K562 (cell line): ENCODE results near the gene INPP4B. TPM values are rescaled to one million over a fixed set of nuclear protein-coding genes. Genes with fewer than 3 reads are reported as not detected.

Experiments
- ATAC-seq: fragments of 200-7000 bp; cut with Tn5 transposase; 3 replicates; pipeline ENCODE4 v1.9.1; 2020; ENCODE audit warnings: moderate library complexity
- BruUV-seq: library from RNA; stranded (reverse); fragments of 400-500 nt; replicated peaks from 2 replicates; lab custom pipeline; 2021; lab: Mats Ljungman, UMichigan
- CTCF ChIA-PET: fragments of 300-600 bp; formaldehyde crosslinking; extraction: SDS; loops from one replicate; lab custom pipeline; 2021; ENCODE audit warnings: low intra/inter-chr PET ratio; lab: Yijun Ruan, JAX
- POLR2A ChIA-PET: fragments of 300-600, 350-650 bp; sonication (Branson Sonifier 250); formaldehyde crosslinking; extraction: SDS; loops from one replicate; lab custom pipeline; 2021; ENCODE audit warnings: antibody characterized with exemption, inconsistent platforms; lab: Yijun Ruan, JAX
- DNase-seq, 4 experiments: peaks; one replicate each; pipeline versions ENCODE4 v3.0.0 to v3.0.0-alpha.2; 2011 to 2018; ENCODE audit warnings: low spot score in 3 of 4, mixed read lengths in 3 of 4; ENCODE audit errors: extremely low read depth in 1 of 4
- FAIRE-seq: peaks from 2 replicates; lab custom pipeline; 2011; peaks lifted over from hg19 to GRCh38; lab: Jason Lieb, UNC
- H2AFZ ChIP-seq: 2 replicates; pipeline ENCODE4 v1.6.0; 2011; ENCODE audit warnings: low read depth, low read length, control low read depth, inconsistent platforms
- H3K27ac ChIP-seq: fragments of 200-600 bp; 3 replicates; pipeline ENCODE4 v1.8.0; 2011; ENCODE audit warnings: low read depth, mild to moderate bottlenecking, control low read depth, inconsistent platforms, low read length, moderate library complexity, mixed read lengths; ENCODE audit errors: extremely low read depth
- H3K27me3 ChIP-seq, 2 experiments: fragments of 300-600 bp in 1 of 2; 2 replicates in 1 of 2; 3 replicates in 1 of 2; pipeline versions ENCODE4 v1.6.0 to v1.8.0; 2011; ENCODE audit warnings: inconsistent platforms in 2 of 2, low read length in 2 of 2, mild to moderate bottlenecking in 1 of 2, mixed read lengths in 1 of 2, moderate library complexity in 1 of 2; ENCODE audit not compliant: control insufficient read depth in 2 of 2, insufficient read depth in 2 of 2
- H3K36me3 ChIP-seq: fragments of 300-600 bp; 3 replicates; pipeline ENCODE4 v1.8.0; 2011; ENCODE audit warnings: mild to moderate bottlenecking, low read length, inconsistent platforms; ENCODE audit not compliant: control insufficient read depth, insufficient read depth
- H3K4me1 ChIP-seq, 2 experiments: fragments of 200-600 bp in 1 of 2; replicated peaks in 1 of 2; 2 replicates in 1 of 2; 3 replicates in 1 of 2; pipeline versions ENCODE4 v1.5.1 to v1.8.0; 2011; ENCODE audit warnings: inconsistent platforms in 2 of 2, low read length in 2 of 2, mild to moderate bottlenecking in 1 of 2, mixed read lengths in 1 of 2, moderate library complexity in 1 of 2; ENCODE audit not compliant: control insufficient read depth in 2 of 2, insufficient read depth in 2 of 2
- H3K4me2 ChIP-seq: 2 replicates; pipeline ENCODE4 v1.6.1; 2011; ENCODE audit warnings: low read length, control low read depth, inconsistent platforms, mixed read lengths; ENCODE audit not compliant: insufficient read depth
- H3K4me3 ChIP-seq: fragments of 200-600 bp; sonication (generic), shearing (Covaris generic); 2 replicates; pipeline ENCODE4 v1.5.1; 2016; ENCODE audit warnings: control low read depth, inconsistent platforms
- H3K79me2 ChIP-seq: fragments of 200-600 bp; 3 replicates; pipeline ENCODE4 v1.8.0; 2011; ENCODE audit warnings: low read length, inconsistent platforms; ENCODE audit not compliant: control insufficient read depth, insufficient read depth
- H3K9ac ChIP-seq, 2 experiments: 2 replicates each; pipeline versions ENCODE4 v1.6.0 to v1.6.1; 2011; ENCODE audit warnings: low read depth in 2 of 2, low read length in 2 of 2, control low read depth in 1 of 2, inconsistent platforms in 1 of 2, mild to moderate bottlenecking in 1 of 2, mixed read lengths in 1 of 2; ENCODE audit not compliant: insufficient read depth in 1 of 2
- H3K9me1 ChIP-seq: one replicate; pipeline ENCODE4 v1.6.0; 2011; ENCODE audit warnings: inconsistent platforms, mild to moderate bottlenecking, low read length, moderate library complexity; ENCODE audit not compliant: control insufficient read depth, insufficient read depth
- H3K9me3 ChIP-seq: replicated peaks from 2 replicates; pipeline ENCODE4 v1.5.1; 2011; ENCODE audit warnings: low read depth, low read length, inconsistent platforms; ENCODE audit not compliant: control insufficient read depth, insufficient read depth
- H4K20me1 ChIP-seq: replicated peaks from 2 replicates; pipeline ENCODE4 v1.6.1; 2011; ENCODE audit warnings: low read length, inconsistent platforms, mixed read lengths; ENCODE audit not compliant: control insufficient read depth, insufficient read depth
- ATF7 ChIP-seq: fragments of 450-650 bp; IDR thresholded peaks from 2 replicates; pipeline ENCODE4 v1.7.1; 2014; ENCODE audit warnings: mild to moderate bottlenecking, moderate library complexity
- CSDE1 ChIP-seq, 2 experiments: fragments of 450-650 bp; IDR thresholded peaks; 2 replicates each; pipeline ENCODE4 v1.6.1; 2016; ENCODE audit warnings: mild to moderate bottlenecking in 1 of 2
- CTCF ChIP-seq, 3 experiments: IDR thresholded peaks in 2 of 3; conservative IDR thresholded peaks in 1 of 3; 2 replicates each; pipeline ENCODE4 v1.5.1; 2011 to 2012; ENCODE audit warnings: low read length in 3 of 3, mild to moderate bottlenecking in 3 of 3, control low read depth in 2 of 3, improper control_type of control experiment in 1 of 3, inconsistent platforms in 1 of 3, low read depth in 1 of 3, mixed read lengths in 1 of 3, moderate library complexity in 1 of 3; ENCODE audit not compliant: insufficient read depth in 2 of 3
- MAFG ChIP-seq: fragments of 450-650 bp; conservative IDR thresholded peaks from 2 replicates; pipeline ENCODE4 v1.6.1; 2016; ENCODE audit warnings: missing genetic modification characterization, missing compliant biosample characterization
- MBD1 ChIP-seq: fragments of 250-450 bp; sonication (Bioruptor Pico); IDR thresholded peaks from 2 replicates; pipeline ENCODE4 v1.8.0; 2022; ENCODE audit warnings: inconsistent platforms
- MCM7 ChIP-seq, 2 experiments: fragments of 450-650 bp; IDR thresholded peaks; 2 replicates each; pipeline ENCODE4 v1.6.1; 2016 to 2018
- MYBL2 ChIP-seq, 2 experiments: fragments of 450-650 bp in 1 of 2; sonication (generic) in 1 of 2; formaldehyde crosslinking in 1 of 2; IDR thresholded peaks; 2 replicates each; pipeline versions ENCODE4 v1.6.1 to v1.8.1; 2017 to 2022; ENCODE audit warnings: borderline replicate concordance in 1 of 2, inconsistent platforms in 1 of 2, low read depth in 1 of 2, mild to moderate bottlenecking in 1 of 2, missing genetic modification reagents in 1 of 2, moderate library complexity in 1 of 2
- RB1 ChIP-seq: fragments of 450-650 bp; IDR thresholded peaks from 2 replicates; pipeline ENCODE4 v1.6.1; 2017; ENCODE audit warnings: low read depth, mild to moderate bottlenecking
- SRSF9 ChIP-seq: fragments of 200-400 bp; formaldehyde crosslinking; IDR thresholded peaks from 2 replicates; pipeline ENCODE4 v1.6.1; 2017; ENCODE audit warnings: low read depth, low read length, borderline replicate concordance
- ZBTB8A ChIP-seq: fragments of 450-650 bp; IDR thresholded peaks from 2 replicates; pipeline ENCODE4 v1.6.1; 2018; ENCODE audit warnings: mild to moderate bottlenecking, moderate library complexity; ENCODE audit not compliant: partially characterized antibody
- in situ Hi-C: fragments of 300-500 bp; cut with MboI; formaldehyde crosslinking; loops from 4 replicates; pipeline ENCODE4 v1.15.0; 2018; ENCODE audit warnings: inconsistent platforms, mixed read lengths
- intact Hi-C: fragments of 100-400 bp; cut with micrococcal nuclease; formaldehyde crosslinking; loops from 2 replicates; pipeline ENCODE4 v1.14.2; 2022
- polyA plus RNA-seq, 8 experiments: library from polyadenylated mRNA; depleted of rRNA in 4 of 8; stranded (reverse) in 5 of 8; unstranded in 3 of 8; fragments of >200 nt; fragmentation: Nextera tagmentation in 2 of 8; fragmentation: Illumina TruSeq in 1 of 8; extraction: Ambion mirVana in 2 of 8; extraction: Trizol in 1 of 8; gene quantifications; 2 replicates each; pipeline versions ENCODE4 v1.2.1 to v1.2.3, GENCODE V29; 2011 to 2014; ENCODE audit warnings: inconsistent platforms in 1 of 8, missing spikeins in 1 of 8
- total RNA-seq, 7 experiments: library from RNA; depleted of rRNA in 6 of 7; stranded (reverse); fragments of >200 nt in 6 of 7; fragmentation: Illumina TruSeq in 2 of 7; extraction: Trizol in 2 of 7; gene quantifications; 2 replicates each; pipeline versions ENCODE4 v1.2.1 to v1.2.3, GENCODE V29; 2011 to 2021; ENCODE audit warnings: low replicate concordance in 1 of 7

The INPP4B gene
- total and polyA plus RNA-seq, 9 of the 15 experiments (the other 6 are each of a cell fraction or from before 2014, with no cell fraction given) = 0.04 to 0.11 TPM; not detected in 7

DNA sequence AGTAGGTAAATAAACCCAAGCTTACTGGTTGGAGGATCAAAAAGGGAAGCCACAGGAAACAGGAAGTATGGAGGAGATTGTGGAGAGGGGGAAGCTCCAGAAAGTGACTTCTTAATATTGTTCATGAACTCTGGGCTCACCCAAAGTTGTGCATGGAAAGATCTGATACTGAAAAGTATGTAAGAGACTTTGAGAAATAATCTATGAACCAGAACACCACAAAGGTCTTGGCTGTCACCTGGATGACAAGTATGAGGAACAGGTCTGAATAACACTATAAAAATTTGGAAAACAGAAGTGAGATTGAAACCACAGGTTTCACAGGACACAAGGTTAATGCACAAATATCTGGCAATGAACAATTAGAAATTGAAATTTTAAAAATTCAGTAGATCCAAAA lies 567.4 kb downstream of the INPP4B start:
- in situ Hi-C loops = no loop called here
- H3K4me1 ChIP-seq = no peaks in the 10 kb centered on the region
- ChIA-PET POLR2A (interaction anchor here (0.6 kb wide), 1 partner anchor 25 kb away, joined by 3 read pairs; no protein-coding TSS in a partner anchor), CTCF (no interaction called here)
- no peaks in the 10 kb centered on the region for H3K27me3 ChIP-seq
- TF ChIP-seq MAFG (tag) = no peak
- TF ChIP-seq CTCF (IDR thresholded peaks at IDR 0.05 in 2 of 3, conservative IDR thresholded peaks at IDR 0.05 in 1 of 3; ENCODE audit: insufficient read depth in 2 of 3, low read depth in 1 of 3, low read length in 3 of 3) = no peak
- TF ChIP-seq MBD1 (CRISPR knock-in tag) = no peak
- TF ChIP-seq CSDE1 (IDR thresholded peaks at IDR 0.05) = no peak
- TF ChIP-seq RB1 = no peak
- no peak for TF ChIP-seq MCM7 (IDR thresholded peaks at IDR 0.05)
- no peak for TF ChIP-seq ZBTB8A
- TF ChIP-seq ATF7 = no peak
- TF ChIP-seq MYBL2 (IDR thresholded peaks at IDR 0.05; ENCODE audit: low read depth) = no peak
- no peak for TF ChIP-seq MYBL2 (CRISPR knock-in tag; IDR thresholded peaks at IDR 0.05; ENCODE audit: borderline replicate concordance)
- TF ChIP-seq SRSF9 = no peak
- H3K9me3 ChIP-seq = no peaks in the 10 kb centered on the region
- DNase-seq (no peak), FAIRE-seq (no peak), ATAC-seq (no peak)
- intact Hi-C loops = no loop called here
- no peaks in the 10 kb centered on the region for H3K36me3 ChIP-seq
- H3K4me2 ChIP-seq = no peak overlapping the region
- no peak overlapping the region for H3K4me3 ChIP-seq
- H3K27ac ChIP-seq = no peak overlapping the region
- BruUV-seq = no TSS peak
- H3K9ac ChIP-seq = no peak overlapping the region
- no peak overlapping the region for H2AFZ ChIP-seq
- H3K79me2 ChIP-seq = no peaks in the 10 kb centered on the region
- H4K20me1 ChIP-seq = no peaks in the 10 kb centered on the region
- H3K9me1 ChIP-seq = no peaks in the 10 kb centered on the region
